B cell (primary cell): Measurements from ENCODE around the gene ICAM5. TPM values are rescaled to one million over a fixed set of nuclear protein-coding genes. Genes with fewer than 3 reads are reported as not detected.

Experiments
- ATAC-seq: fragments of 200-7000 bp; cut with Tn5 transposase; one replicate; pipeline ENCODE4 v1.10.0; 2021; ENCODE audit warnings: low read depth, mild to moderate bottlenecking, moderate number of reproducible peaks, moderate library complexity
- CTCF ChIA-PET: fragments of 350-600 bp; sonication (Branson Sonifier 250); formaldehyde crosslinking; loops from one replicate; lab custom pipeline; 2021; ENCODE audit warnings: antibody characterized with exemption, inconsistent platforms; lab: Charles Lee
- POLR2A ChIA-PET: fragments of 350-600 bp; sonication (Branson Sonifier 250); formaldehyde crosslinking; loops from one replicate; lab custom pipeline; 2021; ENCODE audit warnings: antibody characterized with exemption; lab: Charles Lee
- DNase-seq: peaks from one replicate; pipeline ENCODE4 v3.0.0; 2013
- H2AFZ ChIP-seq: 2 replicates; pipeline ENCODE4 v1.6.1; 2012; ENCODE audit warnings: mild to moderate bottlenecking, low read depth, low read length; ENCODE audit not compliant: insufficient read depth, poor library complexity, severe bottlenecking
- H3K27ac ChIP-seq, 2 donors: 1 replicate in 1 of 2; 2 replicates in 1 of 2; pipeline ENCODE4 v1.5.1; 2012 to 2013; ENCODE audit warnings: low read length in 2 of 2, mild to moderate bottlenecking in 2 of 2, moderate library complexity in 1 of 2
- H3K27me3 ChIP-seq, 4 experiments: fragments of 200-600 bp in 1 of 4; sonication (generic) in 1 of 4; replicated peaks in 1 of 4; 1 replicate in 2 of 4; 2 replicates in 2 of 4; pipeline versions ENCODE4 v1.6.1 to v1.7.0; 2013 to 2016; ENCODE audit warnings: low read length in 3 of 4, mild to moderate bottlenecking in 2 of 4, mixed read lengths in 1 of 4, moderate library complexity in 1 of 4; ENCODE audit not compliant: insufficient read depth in 4 of 4, control insufficient read depth in 3 of 4; ENCODE audit errors: control extremely low read depth in 1 of 4
- H3K36me3 ChIP-seq, 2 experiments: replicated peaks in 1 of 2; 1 replicate in 1 of 2; 2 replicates in 1 of 2; pipeline versions ENCODE4 v1.6.1 to v1.7.1; 2013; ENCODE audit warnings: low read length in 1 of 2; ENCODE audit not compliant: insufficient read depth in 2 of 2, control insufficient read depth in 1 of 2; ENCODE audit errors: control extremely low read depth in 1 of 2, extremely low read depth in 1 of 2
- H3K4me1 ChIP-seq, 2 donors: fragments of 200-600 bp in 1 of 2; sonication (generic) in 1 of 2; 1 replicate in 1 of 2; 2 replicates in 1 of 2; pipeline versions ENCODE4 v1.5.1 to v1.6.1; 2013 to 2017; ENCODE audit warnings: low read length in 2 of 2; ENCODE audit not compliant: control insufficient read depth in 2 of 2, insufficient read depth in 2 of 2
- H3K4me2 ChIP-seq: replicated peaks from 2 replicates; pipeline ENCODE3; 2012; ENCODE audit warnings: mild to moderate bottlenecking, low read depth, low read length; ENCODE audit not compliant: poor library complexity, severe bottlenecking
- H3K4me3 ChIP-seq, 5 experiments: fragments of 200-600 bp in 1 of 5; sonication (generic) in 1 of 5; 1 replicate in 3 of 5; 2 replicates in 2 of 5; pipeline versions ENCODE4 v1.5.1 to v1.7.0; 2011 to 2016; ENCODE audit warnings: low read length in 4 of 5, mild to moderate bottlenecking in 4 of 5, low read depth in 2 of 5, control low read depth in 1 of 5, moderate library complexity in 1 of 5; ENCODE audit not compliant: insufficient read depth in 1 of 5; ENCODE audit errors: control extremely low read depth in 1 of 5, extremely low read depth in 1 of 5
- H3K79me2 ChIP-seq: fragments of 200-600 bp; sonication (generic); one replicate; pipeline ENCODE4 v1.6.0; 2016; ENCODE audit warnings: low read length; ENCODE audit not compliant: control insufficient read depth, insufficient read depth
- H3K9ac ChIP-seq: fragments of 200-600 bp; sonication (generic); 2 replicates; pipeline ENCODE4 v1.6.1; 2017; ENCODE audit warnings: mild to moderate bottlenecking, low read length, moderate library complexity
- H3K9me3 ChIP-seq, 3 donors: one replicate each; pipeline versions ENCODE4 v1.6.1 to v1.7.1; 2013; ENCODE audit warnings: low read length in 2 of 3; ENCODE audit not compliant: control insufficient read depth in 2 of 3, insufficient read depth in 1 of 3; ENCODE audit errors: control extremely low read depth in 1 of 3
- H4K20me1 ChIP-seq: 2 replicates; pipeline ENCODE4 v1.6.0; 2012; ENCODE audit warnings: mild to moderate bottlenecking, low read length; ENCODE audit not compliant: insufficient read depth, control insufficient read depth, poor library complexity, severe bottlenecking
- H3K27ac Mint-ChIP-seq: one replicate; pipeline ENCODE4 v1.8.0; 2021; ENCODE audit warnings: mixed read lengths
- H3K27me3 Mint-ChIP-seq: one replicate; pipeline ENCODE4 v1.8.0; 2021; ENCODE audit warnings: mixed read lengths
- H3K4me1 Mint-ChIP-seq: one replicate; pipeline ENCODE4 v1.8.0; 2021; ENCODE audit warnings: mixed read lengths
- H3K4me3 Mint-ChIP-seq: one replicate; pipeline ENCODE4 v1.8.0; 2021; ENCODE audit warnings: mixed read lengths
- H3K9me3 Mint-ChIP-seq: one replicate; pipeline ENCODE4 v1.8.0; 2022; ENCODE audit warnings: mixed read lengths; ENCODE audit not compliant: insufficient read depth
- CTCF ChIP-seq: fragments of 200-600 bp; IDR thresholded peaks from one replicate; pipeline ENCODE4 v1.8.0; 2022; ENCODE audit warnings: antibody characterized with exemption, mild to moderate bottlenecking
- EZH2 ChIP-seq: IDR thresholded peaks from 2 replicates; pipeline ENCODE4 v1.6.1; 2012; ENCODE audit warnings: borderline replicate concordance, low read depth, mild to moderate bottlenecking, moderate library complexity, low read length; ENCODE audit not compliant: insufficient read depth, poor library complexity, severe bottlenecking
- WGBS: methylation state at CpG from one replicate; pipeline ENCODE4 v1.1.5; 2013; ENCODE audit warnings: missing lambda C conversion rate; ENCODE audit not compliant: insufficient coverage; 5-methylcytosine and 5-hydroxymethylcytosine counted together
- intact Hi-C: fragments of 100-400 bp; cut with micrococcal nuclease; formaldehyde crosslinking; loops from one replicate; pipeline ENCODE4 v1.10.0; 2022
- polyA plus RNA-seq: library from polyadenylated mRNA; depleted of rRNA; stranded (reverse); fragments of >200 nt; gene quantifications from 2 replicates; pipeline ENCODE4 v1.2.3, GENCODE V29; 2012
- total RNA-seq, 2 donors: library from RNA; stranded (reverse); fragments of 120-200 nt in 1 of 2; gene quantifications; 1 replicate in 1 of 2; 2 replicates in 1 of 2; pipeline versions ENCODE4 v1.2.3 to v1.2.4, GENCODE V29; 2013 to 2022

ICAM5 gene
- total and polyA plus RNA-seq, 2 donors (not counting 1 experiment from before 2014, with no cell fraction given): 0.54 TPM; not detected in 1

- WGBS: 66% methylated on average over 11 of the region's 18 CpGs
- ATAC-seq (no peak), DNase-seq (no peak)
- ChIA-PET POLR2A (interaction anchor here (0.8 to 2.2 kb wide), 3 partner anchors 43 to 61 kb away, joined by 3 to 9 read pairs (median 9); partner anchors contain the start of genes ICAM1 and ICAM5), CTCF (interaction anchor here (0.9 to 4.3 kb wide), 2 partner anchors 12 to 62 kb away, joined by 3 to 14 read pairs; partner anchors contain the start of gene ICAM1)
- Histone ChIP-seq H3K9me3 (peaks cover 0 to 15% (median 0%) of the 10 kb centered on the region in 3 donors), H3K27ac (peak overlapping the region; percentile 90 to 91), H3K4me2 (peak overlapping the region; percentile 86), H3K4me1 (peaks cover 14 to 23% of the 10 kb centered on the region in 2 donors), H4K20me1 (peaks cover 73% of the 10 kb centered on the region), H3K4me3 (peak overlapping the region; percentile 63 to 94 (median 83)), H3K9ac (peak overlapping the region; percentile 88), H2AFZ (peak overlapping the region; percentile 95), H3K36me3 (peaks cover 0 to 57% of the 10 kb centered on the region in 2 experiments), H3K79me2 (peaks cover 92% of the 10 kb centered on the region), H3K27me3 (no peaks in the 10 kb centered on the region)
- no peak for TF ChIP-seq EZH2
- TF ChIP-seq CTCF: no peak
- Mint-ChIP-seq H3K4me3 (peak overlapping the region; percentile 97), H3K27me3 (no peaks in the 10 kb centered on the region), H3K4me1 (peaks cover 20% of the 10 kb centered on the region), H3K9me3 (no peaks in the 10 kb centered on the region), H3K27ac (peak overlapping the region; percentile 97)
- intact Hi-C loops: loop anchor here (5.0 kb wide), 1 partner anchor 320 kb away; the partner anchor contains the start of gene ILF3
These were observed 42.6 kb downstream of the ICAM5 start for GRCh38 chr19:10332158-10332964.
